Suprapubic skin (tissue), 4 donors: Measurements from ENCODE around the gene C9orf153. TPM values are rescaled to one million over a fixed set of nuclear protein-coding genes. Genes with fewer than 3 reads are reported as not detected.
"Not testable (repeated sequence)": the region's sequence is repeated elsewhere in the genome, so short reads cannot be mapped to it uniquely, and the experiment has no call there.

Experiments
- DNase-seq, 2 donors: peaks; one replicate each; pipeline ENCODE4 v3.0.0-alpha.2; 2019; ENCODE audit warnings: low spot score in 2 of 2
- H3K27ac ChIP-seq: fragments of 200-600 bp; sonication (generic); one replicate; pipeline ENCODE4 v1.5.1; 2019
- H3K27me3 ChIP-seq: fragments of 200-600 bp; sonication (generic); one replicate; pipeline ENCODE4 v1.5.1; 2019
- H3K36me3 ChIP-seq: fragments of 200-600 bp; sonication (generic); one replicate; pipeline ENCODE4 v1.5.1; 2019
- H3K4me1 ChIP-seq: fragments of 200-600 bp; sonication (generic); one replicate; pipeline ENCODE4 v1.5.1; 2019
- H3K4me3 ChIP-seq: fragments of 200-600 bp; sonication (generic); one replicate; pipeline ENCODE4 v1.5.1; 2019; ENCODE audit warnings: mild to moderate bottlenecking
- H3K9me3 ChIP-seq: fragments of 200-600 bp; sonication (generic); one replicate; pipeline ENCODE4 v1.5.1; 2019
- EP300 ChIP-seq: sonication (generic); formaldehyde crosslinking; IDR thresholded peaks from one replicate; pipeline ENCODE4 v1.6.1; 2017; ENCODE audit warnings: antibody characterized with exemption
- POLR2A ChIP-seq, 2 donors: fragments of 450-650 bp; IDR thresholded peaks; one replicate each; pipeline ENCODE4 v1.6.1; 2017; ENCODE audit warnings: antibody characterized with exemption in 2 of 2, mild to moderate bottlenecking in 2 of 2, moderate library complexity in 2 of 2
- POLR2AphosphoS5 ChIP-seq, 3 donors: sonication (generic); formaldehyde crosslinking; IDR thresholded peaks; one replicate each; pipeline ENCODE4 v1.6.1; 2017; ENCODE audit warnings: antibody characterized with exemption in 3 of 3
- WGBS: methylation state at CpG from one replicate; pipeline ENCODE4 v1.1.5; 2018; 5-methylcytosine and 5-hydroxymethylcytosine counted together
- total RNA-seq, 4 donors: library from RNA; depleted of rRNA; stranded (reverse); fragments of >200 nt; gene quantifications; one replicate each; pipeline ENCODE4 v1.1.0, GENCODE V29; 2016
- TF ChIP-seq, protein P1 (sequence below), 2 donors: fragments of 200-600 bp in 1 of 2; fragments of 450-650 bp in 1 of 2; sonication (generic) in 1 of 2; IDR thresholded peaks; one replicate each; pipeline ENCODE4 v1.5.1; 2016 to 2019; ENCODE audit warnings: antibody characterized with exemption in 2 of 2, mild to moderate bottlenecking in 1 of 2, moderate library complexity in 1 of 2

The C9orf153 gene
- total RNA-seq, 4 donors from 2014 or later, result 0.34 to 7.6 TPM; not detected in 2

DNA sequence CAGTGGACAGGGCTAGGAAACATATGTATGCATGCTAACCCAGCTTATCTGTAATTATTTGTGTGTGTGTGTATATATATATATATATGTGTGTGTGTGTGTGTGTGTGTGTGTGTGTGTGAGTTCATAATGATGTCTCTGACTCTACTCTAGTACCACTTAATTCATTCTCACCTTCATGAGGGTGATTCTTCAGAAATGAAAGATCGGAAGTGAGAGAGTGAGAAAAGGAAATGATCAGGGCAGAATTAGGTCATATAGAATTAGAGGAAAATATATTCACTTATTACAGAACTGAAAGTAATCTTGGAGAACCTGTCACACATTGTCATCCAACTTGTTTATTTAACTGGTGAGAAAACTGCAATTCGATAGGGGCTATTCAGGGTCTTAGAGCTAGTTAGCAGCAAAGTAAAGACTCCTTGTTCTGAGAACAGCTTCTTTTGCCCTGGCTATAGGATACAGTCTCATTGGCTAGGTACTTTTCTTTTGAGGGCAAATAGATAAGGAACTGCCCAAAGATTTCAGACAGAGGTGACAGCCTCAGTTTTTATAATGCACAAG is 58.8 kb downstream of the C9orf153 start:
- no peaks in the 10 kb centered on the region for H3K9me3 ChIP-seq

DNA sequence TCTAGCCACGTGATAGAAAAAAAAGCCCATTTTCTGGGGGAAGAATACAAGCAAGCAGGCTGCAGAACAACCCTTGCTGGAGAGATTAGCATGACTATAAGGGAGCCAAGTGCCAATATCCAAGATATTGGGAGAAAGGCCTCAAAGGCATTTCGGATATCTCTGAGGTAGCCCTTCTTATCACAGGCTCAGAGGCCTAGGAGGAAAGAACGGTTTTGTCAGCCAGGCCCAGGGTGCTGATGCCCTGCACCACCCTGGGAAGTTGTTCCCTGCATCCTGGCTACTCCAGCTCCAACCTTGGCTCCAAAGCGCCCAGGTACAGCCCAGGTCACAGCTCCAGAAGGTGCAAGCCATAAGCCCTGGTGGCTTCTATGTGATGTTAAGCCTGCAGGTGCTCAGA is 66.4 kb downstream of the C9orf153 start:
- Histone ChIP-seq H3K9me3 (peaks cover 11% of the 10 kb centered on the region), H3K4me1 (no peaks in the 10 kb centered on the region), H3K27ac (no peak overlapping the region), H3K27me3 (no peaks in the 10 kb centered on the region), H3K36me3 (no peaks in the 10 kb centered on the region), H3K4me3 (no peak overlapping the region)
- DNase-seq, result no peak
- 78% methylated on average over 4 of the region's 4 CpGs for WGBS
- TF ChIP-seq, protein P1, sequence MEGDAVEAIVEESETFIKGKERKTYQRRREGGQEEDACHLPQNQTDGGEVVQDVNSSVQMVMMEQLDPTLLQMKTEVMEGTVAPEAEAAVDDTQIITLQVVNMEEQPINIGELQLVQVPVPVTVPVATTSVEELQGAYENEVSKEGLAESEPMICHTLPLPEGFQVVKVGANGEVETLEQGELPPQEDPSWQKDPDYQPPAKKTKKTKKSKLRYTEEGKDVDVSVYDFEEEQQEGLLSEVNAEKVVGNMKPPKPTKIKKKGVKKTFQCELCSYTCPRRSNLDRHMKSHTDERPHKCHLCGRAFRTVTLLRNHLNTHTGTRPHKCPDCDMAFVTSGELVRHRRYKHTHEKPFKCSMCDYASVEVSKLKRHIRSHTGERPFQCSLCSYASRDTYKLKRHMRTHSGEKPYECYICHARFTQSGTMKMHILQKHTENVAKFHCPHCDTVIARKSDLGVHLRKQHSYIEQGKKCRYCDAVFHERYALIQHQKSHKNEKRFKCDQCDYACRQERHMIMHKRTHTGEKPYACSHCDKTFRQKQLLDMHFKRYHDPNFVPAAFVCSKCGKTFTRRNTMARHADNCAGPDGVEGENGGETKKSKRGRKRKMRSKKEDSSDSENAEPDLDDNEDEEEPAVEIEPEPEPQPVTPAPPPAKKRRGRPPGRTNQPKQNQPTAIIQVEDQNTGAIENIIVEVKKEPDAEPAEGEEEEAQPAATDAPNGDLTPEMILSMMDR (IDR thresholded peaks at IDR 0.05), result no peak
- TF ChIP-seq EP300 (no peak), POLR2A (IDR thresholded peaks at IDR 0.05) (no peak), POLR2AphosphoS5 (IDR thresholded peaks at IDR 0.05) (no peak)

More for the DNA sequence above, 58.8 kb downstream of the C9orf153 start:
- Histone ChIP-seq H3K36me3 (no peaks in the 10 kb centered on the region), H3K27ac (no peak overlapping the region), H3K4me1 (no peaks in the 10 kb centered on the region), H3K4me3 (no peak overlapping the region), H3K27me3 (no peaks in the 10 kb centered on the region)
- 67% methylated on average over 2 of the region's 2 CpGs for WGBS
- TF ChIP-seq EP300 (no peak), POLR2A (IDR thresholded peaks at IDR 0.05) (no peak), POLR2AphosphoS5 (IDR thresholded peaks at IDR 0.05) (no peak)
- TF ChIP-seq, protein P1 (IDR thresholded peaks at IDR 0.05), result no peak
- no peak for DNase-seq

DNA sequence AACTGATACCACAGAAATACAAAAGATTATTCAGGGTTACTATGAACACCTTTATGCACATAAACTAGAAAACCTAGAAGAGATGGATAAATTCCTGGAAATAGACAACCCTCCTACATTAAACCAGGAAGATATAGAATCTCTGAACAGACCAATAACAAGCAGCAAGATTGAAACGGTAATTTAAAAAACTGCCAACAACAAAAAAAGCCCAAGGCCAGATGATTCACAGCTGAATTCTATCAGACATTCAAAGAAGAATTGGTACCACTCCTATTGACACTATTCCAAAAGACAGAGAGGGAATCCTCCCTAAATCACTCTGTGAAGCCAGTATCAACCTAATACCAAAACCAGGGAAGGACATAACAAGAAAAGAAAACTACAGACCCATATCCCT is 68.8 kb downstream of the C9orf153 start:
- H3K27ac ChIP-seq, DNase-seq, H3K4me1 ChIP-seq, H3K36me3 ChIP-seq, H3K27me3 ChIP-seq, H3K4me3 ChIP-seq: not testable (repeated sequence)
- 29% methylated on average over 1 of the region's 1 CpG for WGBS
- peaks cover 11% of the 10 kb centered on the region for H3K9me3 ChIP-seq

DNA sequence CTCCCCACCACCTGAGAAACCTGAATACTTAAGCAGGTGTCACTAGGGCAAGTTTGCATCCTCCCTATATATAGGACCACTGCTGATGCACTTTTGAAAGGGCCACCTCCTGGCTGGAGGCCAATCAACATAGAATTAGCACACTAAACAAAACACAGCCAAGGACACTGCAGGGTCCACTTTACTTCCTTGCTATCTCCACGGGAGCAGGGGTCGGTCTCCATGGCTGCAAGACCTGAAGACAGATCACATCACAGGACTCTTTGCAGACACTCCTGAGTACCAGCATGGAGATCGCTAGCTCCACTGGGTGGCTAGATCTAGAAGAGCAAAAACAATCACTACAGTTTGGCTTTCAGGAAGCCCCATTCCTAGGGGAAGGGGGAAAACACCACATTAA is 72.3 kb downstream of the C9orf153 start:
- H3K27me3 ChIP-seq, result no peaks in the 10 kb centered on the region
- no peaks in the 10 kb centered on the region for H3K4me1 ChIP-seq
- no peaks in the 10 kb centered on the region for H3K36me3 ChIP-seq
- 46% methylated on average over 3 of the region's 3 CpGs for WGBS
- TF ChIP-seq POLR2A (IDR thresholded peaks at IDR 0.05) (no peak), POLR2AphosphoS5 (IDR thresholded peaks at IDR 0.05) (no peak), EP300 (no peak)
- TF ChIP-seq, protein P1 (IDR thresholded peaks at IDR 0.05), result no peak
- H3K9me3 ChIP-seq, result no peaks in the 10 kb centered on the region
- no peak for DNase-seq
- H3K4me3 ChIP-seq, result no peak overlapping the region
- no peak overlapping the region for H3K27ac ChIP-seq

DNA sequence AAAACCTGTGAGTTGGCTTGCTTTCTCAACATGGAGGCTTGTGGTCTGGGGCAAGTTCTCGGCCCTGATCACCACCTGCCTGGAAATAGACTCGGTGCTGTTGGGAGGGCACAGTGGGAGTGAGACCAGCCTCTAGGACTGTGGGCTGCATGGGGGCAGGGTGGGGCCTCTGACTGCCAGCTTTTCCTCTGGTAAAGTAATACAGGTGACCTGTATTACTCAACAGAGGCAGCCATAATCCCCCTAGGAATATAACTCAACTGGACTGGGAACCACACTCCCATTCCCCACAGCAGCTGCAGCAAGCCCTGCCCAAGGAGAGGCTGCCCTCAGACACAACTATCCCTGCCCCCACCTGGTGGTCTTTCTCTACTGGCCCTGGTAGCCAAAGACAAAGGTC is 72.8 kb downstream of the C9orf153 start:
- TF ChIP-seq POLR2AphosphoS5 (IDR thresholded peaks at IDR 0.05) (no peak), EP300 (no peak), POLR2A (IDR thresholded peaks at IDR 0.05) (no peak)
- TF ChIP-seq, protein P1 (IDR thresholded peaks at IDR 0.05), result no peak
- Histone ChIP-seq H3K27me3 (no peaks in the 10 kb centered on the region), H3K27ac (no peak overlapping the region), H3K4me3 (no peak overlapping the region), H3K36me3 (no peaks in the 10 kb centered on the region), H3K9me3 (no peaks in the 10 kb centered on the region), H3K4me1 (no peaks in the 10 kb centered on the region)
- WGBS, result no CpG with 5 or more reads among the region's 2 CpGs
- no peak for DNase-seq

DNA sequence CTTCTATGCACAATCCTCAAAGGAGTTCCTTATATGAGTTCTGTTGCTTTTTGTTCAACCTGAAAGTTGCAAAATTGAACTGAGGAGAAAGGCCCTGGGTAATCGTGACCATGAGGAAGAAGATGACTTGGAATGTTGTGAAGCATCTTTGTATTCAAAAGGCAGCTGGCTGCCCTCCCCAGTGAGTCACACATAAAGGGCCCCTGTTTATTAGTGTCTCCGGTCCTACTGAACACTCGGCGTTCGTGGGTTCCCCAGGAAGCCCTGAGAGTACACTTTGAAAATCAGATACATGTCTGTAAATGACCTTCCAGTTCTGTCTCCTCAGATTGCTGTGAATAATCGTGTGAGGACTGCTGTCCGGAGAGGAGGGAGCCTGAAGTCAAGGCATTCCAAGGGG is 73.6 kb downstream of the C9orf153 start:
- H3K36me3 ChIP-seq, result no peaks in the 10 kb centered on the region
- 75% methylated on average over 7 of the region's 7 CpGs for WGBS
- no peaks in the 10 kb centered on the region for H3K27me3 ChIP-seq
- H3K9me3 ChIP-seq, result no peaks in the 10 kb centered on the region
- H3K27ac ChIP-seq, result no peak overlapping the region
- no peaks in the 10 kb centered on the region for H3K4me1 ChIP-seq
- no peak overlapping the region for H3K4me3 ChIP-seq
- TF ChIP-seq, protein P1 (IDR thresholded peaks at IDR 0.05), result no peak
- TF ChIP-seq POLR2AphosphoS5 (IDR thresholded peaks at IDR 0.05), result no peak
- TF ChIP-seq EP300, result no peak
- TF ChIP-seq POLR2A (IDR thresholded peaks at IDR 0.05), result no peak
- DNase-seq, result no peak
